WTC11 (cell line): ENCODE data around the gene C14orf132. TPM values are rescaled to one million over a fixed set of nuclear protein-coding genes. Genes with fewer than 3 reads are reported as not detected.

ENCODE experiments used
- ATAC-seq: fragments of 200-7000 bp; cut with Tn5 transposase; 2 replicates; pipeline ENCODE4 v1.10.0; 2021; ENCODE audit warnings: mild to moderate bottlenecking, moderate library complexity
- CTCF ChIA-PET: fragments of 300-600 bp; sonication (Branson Sonifier 250); formaldehyde crosslinking; loops from one replicate; lab custom pipeline; 2021; ENCODE audit warnings: antibody characterized with exemption; lab: Charles Lee
- POLR2A ChIA-PET: fragments of 350-600 bp; sonication (Branson Sonifier 250); formaldehyde crosslinking; loops from one replicate; lab custom pipeline; 2021; ENCODE audit warnings: antibody characterized with exemption; lab: Charles Lee
- DNase-seq: peaks from one replicate; pipeline ENCODE4 v3.0.0; 2021; ENCODE audit warnings: low spot score
- H3K27ac Mint-ChIP-seq: 2 replicates; pipeline ENCODE4 v1.8.0; 2021; ENCODE audit warnings: mixed read lengths
- H3K27me3 Mint-ChIP-seq: 2 replicates; pipeline ENCODE4 v1.8.0; 2021; ENCODE audit warnings: low read depth, mild to moderate bottlenecking, moderate library complexity, mixed read lengths
- H3K36me3 Mint-ChIP-seq: 2 replicates; pipeline ENCODE4 v1.8.0; 2021; ENCODE audit warnings: mixed read lengths
- H3K4me1 Mint-ChIP-seq: 2 replicates; pipeline ENCODE4 v1.8.0; 2022; ENCODE audit warnings: mixed read lengths
- H3K4me3 Mint-ChIP-seq: 2 replicates; pipeline ENCODE4 v1.8.0; 2021; ENCODE audit warnings: mild to moderate bottlenecking, moderate library complexity, mixed read lengths
- H3K9me3 Mint-ChIP-seq: 2 replicates; pipeline ENCODE4 v1.8.0; 2021; ENCODE audit warnings: mixed read lengths
- ATF1 ChIP-seq: sonication (generic); formaldehyde crosslinking; IDR thresholded peaks from 2 replicates; pipeline ENCODE4 v1.8.1; 2023; ENCODE audit warnings: mild to moderate bottlenecking, moderate library complexity, missing genetic modification reagents
- ATF3 ChIP-seq: sonication (generic); formaldehyde crosslinking; conservative IDR thresholded peaks from 2 replicates; pipeline ENCODE4 v1.8.1; 2022; ENCODE audit warnings: mild to moderate bottlenecking, missing genetic modification reagents
- CTCF ChIP-seq: fragments of 200-600 bp; IDR thresholded peaks from 2 replicates; pipeline ENCODE4 v1.8.0; 2022; ENCODE audit warnings: antibody characterized with exemption
- EMX1 ChIP-seq: fragments of 250-450 bp; sonication (Bioruptor Pico); IDR thresholded peaks from 2 replicates; pipeline ENCODE4 v1.8.0; 2021; ENCODE audit warnings: mild to moderate bottlenecking
- GRHL2 ChIP-seq: fragments of 250-450 bp; sonication (Bioruptor Pico); IDR thresholded peaks from 2 replicates; pipeline ENCODE4 v1.8.0; 2022; ENCODE audit warnings: mild to moderate bottlenecking, moderate library complexity; ENCODE audit not compliant: insufficient replicate concordance, severe bottlenecking
- GTF2I ChIP-seq: fragments of 250-450 bp; sonication (Bioruptor Pico); conservative IDR thresholded peaks from 2 replicates; pipeline ENCODE4 v1.4.0; 2021; ENCODE audit warnings: mild to moderate bottlenecking
- HMGA2 ChIP-seq: fragments of 250-450 bp; sonication (Bioruptor Pico); IDR thresholded peaks from 2 replicates; pipeline ENCODE4 v1.4.0; 2021; ENCODE audit warnings: mild to moderate bottlenecking, moderate library complexity
- IRF2 ChIP-seq: sonication (generic); formaldehyde crosslinking; IDR thresholded peaks from 2 replicates; pipeline ENCODE4 v1.8.0; 2022; ENCODE audit warnings: low read depth, missing genetic modification reagents, borderline replicate concordance
- KAT7 ChIP-seq: sonication (generic); formaldehyde crosslinking; IDR thresholded peaks from 2 replicates; pipeline ENCODE4 v1.8.1; 2023; ENCODE audit warnings: missing genetic modification reagents, mild to moderate bottlenecking, borderline replicate concordance
- MAX ChIP-seq: sonication (generic); formaldehyde crosslinking; IDR thresholded peaks from 2 replicates; pipeline ENCODE4 v1.8.0; 2022; ENCODE audit warnings: mild to moderate bottlenecking, missing genetic modification reagents
- MLX ChIP-seq: sonication (generic); formaldehyde crosslinking; IDR thresholded peaks from 2 replicates; pipeline ENCODE4 v1.8.1; 2023; ENCODE audit warnings: mild to moderate bottlenecking, missing genetic modification reagents, moderate library complexity
- MXD4 ChIP-seq: fragments of 250-450 bp; sonication (Bioruptor Pico); IDR thresholded peaks from 2 replicates; pipeline ENCODE4 v1.8.0; 2021; ENCODE audit warnings: mild to moderate bottlenecking, moderate library complexity, borderline replicate concordance
- NR3C1 ChIP-seq: sonication (generic); formaldehyde crosslinking; conservative IDR thresholded peaks from 2 replicates; pipeline ENCODE4 v1.8.1; 2023; ENCODE audit warnings: low read depth, mild to moderate bottlenecking, missing genetic modification reagents
- SOX15 ChIP-seq: fragments of 250-450 bp; sonication (Bioruptor Pico); IDR thresholded peaks from 2 replicates; pipeline ENCODE4 v1.9.0; 2021; ENCODE audit warnings: mild to moderate bottlenecking
- STAT6 ChIP-seq: sonication (generic); formaldehyde crosslinking; conservative IDR thresholded peaks from 2 replicates; pipeline ENCODE4 v1.8.1; 2023; ENCODE audit warnings: mild to moderate bottlenecking, low read depth, missing genetic modification reagents, moderate library complexity
- ZNF425 ChIP-seq: fragments of 250-450 bp; sonication (Bioruptor Pico); conservative IDR thresholded peaks from 2 replicates; pipeline ENCODE4 v1.9.0; 2021; ENCODE audit warnings: mild to moderate bottlenecking
- total RNA-seq: library from RNA; stranded (reverse); gene quantifications from 3 replicates; pipeline ENCODE4 v1.2.3, GENCODE V29; 2021

C14orf132 gene
- total RNA-seq, 1 experiment from 2014 or later, result 14.1 TPM

- no peak for TF ChIP-seq NR3C1 (CRISPR knock-in tag)
- no peaks in the 10 kb centered on the region for H3K36me3 Mint-ChIP-seq
- DNase-seq, result no peak
- no peak overlapping the region for H3K27ac Mint-ChIP-seq
- ChIA-PET POLR2A (no interaction called here), CTCF (interaction anchor here (0.9 to 4.4 kb wide), 6 partner anchors 11 to 490 kb away, joined by 3 to 61 read pairs (median 6); no protein-coding TSS in a partner anchor)
- peaks cover 7% of the 10 kb centered on the region for H3K4me1 Mint-ChIP-seq
- H3K4me3 Mint-ChIP-seq, result no peak overlapping the region
- ATAC-seq, result no peak
- no peaks in the 10 kb centered on the region for H3K27me3 Mint-ChIP-seq
- H3K9me3 Mint-ChIP-seq, result no peaks in the 10 kb centered on the region
Observed at GRCh38 chr14:96055065-96055752, 16.0 kb downstream of the C14orf132 start.

GRCh38 chr14:96055753-96056508, 16.8 kb downstream of the C14orf132 start:
- no peaks in the 10 kb centered on the region for H3K36me3 Mint-ChIP-seq
- POLR2A ChIA-PET, result no interaction called here
- ATAC-seq (no peak), DNase-seq (no peak)
- H3K4me1 Mint-ChIP-seq, result peaks cover 7% of the 10 kb centered on the region
- H3K4me3 Mint-ChIP-seq, result no peak overlapping the region
- no peaks in the 10 kb centered on the region for H3K27me3 Mint-ChIP-seq
- no peaks in the 10 kb centered on the region for H3K9me3 Mint-ChIP-seq
- no peak overlapping the region for H3K27ac Mint-ChIP-seq
- CTCF ChIA-PET, result interaction anchor here (0.9 to 4.4 kb wide), 18 partner anchors 9 to 496 kb away, joined by 3 to 61 read pairs (median 4); no protein-coding TSS in a partner anchor
- no peak for TF ChIP-seq EMX1 (CRISPR knock-in tag)
- TF ChIP-seq MXD4 (CRISPR knock-in tag), result no peak
- TF ChIP-seq STAT6 (CRISPR knock-in tag), result no peak
- no peak for TF ChIP-seq GTF2I (CRISPR knock-in tag)
- no peak for TF ChIP-seq GRHL2 (CRISPR knock-in tag)
- TF ChIP-seq MLX (CRISPR knock-in tag), result no peak
- TF ChIP-seq ATF3 (CRISPR knock-in tag), result no peak
- TF ChIP-seq MAX (CRISPR knock-in tag), result no peak
- TF ChIP-seq SOX15 (CRISPR knock-in tag), result no peak
- no peak for TF ChIP-seq HMGA2 (CRISPR knock-in tag)
- no peak for TF ChIP-seq IRF2 (CRISPR knock-in tag)
- no peak for TF ChIP-seq ATF1 (CRISPR knock-in tag)
- TF ChIP-seq ZNF425 (CRISPR knock-in tag), result no peak
- TF ChIP-seq CTCF, result no peak
- TF ChIP-seq KAT7 (CRISPR knock-in tag), result no peak
